GM21526 (cell line): ENCODE data around the gene NTSR1.

ENCODE experiments used
- ATAC-seq: cut with Tn5 transposase; IDR thresholded peaks from one replicate; pipeline ENCODE4 v1.9.1; 2021; ENCODE audit warnings: moderate library complexity; ENCODE audit not compliant: unreplicated experiment, low FRiP score

Gene NTSR1

GRCh38 chr20:62737271-62737811, 28.7 kb downstream of the NTSR1 start:
- ATAC-seq, result no peak

DNA sequence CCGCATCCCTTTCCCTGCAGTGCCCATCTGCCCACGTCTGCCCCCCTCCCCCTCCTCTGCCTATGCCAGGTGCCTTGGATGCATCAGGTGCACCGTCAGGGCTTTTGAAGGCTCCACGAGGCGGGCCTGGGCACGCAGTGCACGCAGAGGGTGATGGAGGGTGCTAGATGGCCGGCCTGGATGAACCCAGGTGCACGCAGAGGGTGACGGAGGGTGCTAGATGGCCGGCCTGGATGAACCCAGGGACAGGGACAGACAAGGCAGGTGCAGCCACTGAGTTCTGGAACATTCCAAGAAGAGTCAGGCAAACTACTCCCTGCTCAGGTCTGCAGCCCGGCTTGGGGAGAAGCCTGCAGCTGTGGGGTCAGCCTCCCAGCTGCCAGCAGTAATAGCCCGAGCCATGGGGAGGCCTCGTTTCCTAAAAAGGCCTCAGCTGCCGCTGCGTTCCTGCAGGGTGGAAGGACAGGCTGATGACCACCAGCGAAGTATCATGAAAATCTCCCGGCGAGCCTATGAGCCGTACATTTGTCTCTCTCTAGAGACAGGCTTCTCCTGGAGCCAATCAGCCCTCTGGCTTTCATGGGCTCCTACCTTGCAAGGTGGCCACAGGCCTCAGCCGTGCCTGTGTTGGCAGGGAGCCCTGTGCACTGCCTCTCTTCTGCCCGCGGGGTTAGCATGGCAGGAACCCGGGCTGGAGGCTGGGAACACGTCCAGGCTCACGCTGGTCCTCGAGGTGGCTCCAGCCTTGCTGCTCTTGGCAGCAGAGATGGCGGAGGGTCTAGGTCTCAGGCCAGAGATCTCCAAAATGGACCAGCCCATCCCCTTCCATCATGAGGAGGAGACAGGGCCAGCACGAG, 29.6 kb downstream of the NTSR1 start:
- ATAC-seq, result no peak

DNA sequence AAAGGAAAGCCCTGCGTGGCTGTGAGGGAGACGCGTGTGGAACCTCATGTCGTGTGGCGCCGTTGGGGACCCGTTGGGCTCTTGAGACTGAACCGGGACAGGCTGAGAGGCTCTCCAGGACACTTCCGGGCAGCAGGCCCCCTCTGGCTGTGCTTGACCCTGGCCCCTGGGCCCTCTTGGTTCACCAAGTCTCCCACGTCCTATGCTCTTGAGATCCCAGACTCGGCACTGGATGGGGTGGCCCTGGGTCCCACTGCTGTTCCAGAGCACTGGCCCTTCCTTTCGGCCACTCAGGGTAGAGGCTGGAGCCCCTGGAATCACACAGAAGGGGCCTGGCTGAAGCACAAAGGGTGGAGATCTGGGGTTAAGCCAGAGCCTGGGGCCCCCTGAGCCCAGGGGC, 30.4 kb downstream of the NTSR1 start:
- no peak for ATAC-seq

DNA sequence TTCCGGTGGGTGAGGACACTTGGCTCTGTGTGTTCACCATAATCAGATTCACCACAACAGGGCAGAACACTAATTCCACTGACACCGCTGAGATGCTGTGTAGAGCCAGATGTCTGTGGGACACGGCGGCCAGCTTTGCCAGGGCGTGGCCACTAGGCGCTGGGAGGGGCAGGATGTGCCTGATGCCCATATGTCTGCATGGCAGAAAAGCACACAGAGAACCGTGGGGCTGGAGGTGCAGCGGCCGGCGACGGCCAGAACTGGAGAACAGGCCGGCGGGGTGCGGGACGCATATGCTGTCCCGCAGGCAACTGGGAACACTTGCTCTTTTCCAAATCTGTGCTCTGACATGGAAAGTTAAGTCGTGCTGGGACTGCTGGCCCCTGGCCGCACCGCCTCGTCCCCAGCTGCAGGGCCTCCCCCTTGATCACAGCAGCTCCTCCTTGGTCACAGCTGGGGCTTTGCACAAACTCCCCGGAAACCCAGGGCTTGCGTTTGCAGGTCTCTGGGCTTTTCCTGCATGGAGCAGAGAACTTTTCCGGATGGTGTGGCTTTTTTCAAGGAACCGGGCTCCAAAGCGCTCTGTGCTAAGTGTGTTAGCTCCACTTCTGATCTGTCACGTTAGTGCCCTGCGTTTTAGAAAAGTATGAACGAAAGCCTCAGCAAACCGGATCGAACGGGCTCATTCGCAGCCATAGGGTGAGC, 31.1 kb downstream of the NTSR1 start:
- ATAC-seq, result peak; percentile 19

GRCh38 chr20:62740286-62741141, 31.9 kb downstream of the NTSR1 start:
- peak; percentile 72 for ATAC-seq

- no peak for ATAC-seq
Observed at GRCh38 chr20:62741191-62741691, 32.6 kb downstream of the NTSR1 start.

- ATAC-seq, result no peak
Observed at GRCh38 chr20:62741701-62742491, 33.3 kb downstream of the NTSR1 start.

DNA sequence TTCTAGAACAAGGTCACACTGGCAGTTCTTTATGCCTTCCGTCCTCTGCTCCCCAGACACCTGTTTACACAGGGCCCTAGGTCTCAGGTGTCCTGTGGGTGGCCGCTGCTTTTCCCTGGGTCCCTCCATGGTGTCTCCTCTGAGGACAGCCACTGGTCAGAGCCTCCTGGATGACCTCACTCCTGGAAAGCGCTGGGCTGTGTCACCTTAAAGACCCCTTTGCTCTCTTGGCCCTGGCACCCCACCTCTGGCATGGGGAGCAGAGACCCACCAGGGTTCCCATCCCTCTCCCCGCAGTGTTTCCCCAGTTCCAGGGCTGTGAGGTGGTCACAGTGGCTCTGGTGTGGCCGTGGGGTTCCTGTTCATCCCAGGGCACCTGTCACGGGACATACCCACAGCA, 33.9 kb downstream of the NTSR1 start:
- ATAC-seq, result no peak

DNA sequence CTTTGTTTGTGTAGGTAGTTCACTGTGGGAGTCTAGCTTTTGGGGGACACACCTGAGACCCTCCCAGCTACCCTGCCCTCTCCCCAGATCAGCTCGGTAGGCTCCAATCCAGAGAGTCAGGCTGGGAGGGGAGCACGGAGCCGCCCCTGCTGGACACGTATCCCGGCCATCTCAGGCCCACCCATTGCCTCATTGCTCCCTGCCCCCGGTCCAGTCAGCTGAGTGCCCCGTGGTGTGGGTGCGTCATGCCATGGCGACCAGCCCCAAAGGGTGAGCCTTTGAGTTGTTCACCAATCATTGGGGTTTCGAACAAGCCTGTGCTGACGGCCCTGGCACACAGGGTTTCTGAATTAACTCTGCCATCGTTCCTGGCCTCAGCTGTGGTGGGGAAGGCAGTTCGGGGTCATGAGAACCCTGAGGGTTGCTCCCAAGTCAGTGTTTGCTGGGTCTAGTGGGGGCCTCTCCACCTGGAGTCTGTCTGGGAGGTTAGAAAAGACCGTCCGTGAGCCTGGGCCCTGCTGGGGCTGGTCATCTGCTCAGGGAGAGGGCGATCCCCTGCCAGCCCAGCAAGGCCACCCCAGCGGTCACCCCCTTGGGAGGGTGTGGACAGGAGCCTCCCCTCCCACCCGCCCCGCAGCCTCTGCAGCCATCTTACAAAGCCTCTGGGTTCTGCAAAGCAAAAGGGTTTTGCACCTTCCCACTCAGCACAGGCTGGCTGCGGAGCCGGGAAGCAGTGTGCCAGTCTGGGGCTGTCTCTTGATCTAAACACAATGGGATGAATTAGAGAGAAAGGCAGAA, 34.5 kb downstream of the NTSR1 start:
- no peak for ATAC-seq

GRCh38 chr20:62743777-62744317, 35.2 kb downstream of the NTSR1 start:
- no peak for ATAC-seq

DNA sequence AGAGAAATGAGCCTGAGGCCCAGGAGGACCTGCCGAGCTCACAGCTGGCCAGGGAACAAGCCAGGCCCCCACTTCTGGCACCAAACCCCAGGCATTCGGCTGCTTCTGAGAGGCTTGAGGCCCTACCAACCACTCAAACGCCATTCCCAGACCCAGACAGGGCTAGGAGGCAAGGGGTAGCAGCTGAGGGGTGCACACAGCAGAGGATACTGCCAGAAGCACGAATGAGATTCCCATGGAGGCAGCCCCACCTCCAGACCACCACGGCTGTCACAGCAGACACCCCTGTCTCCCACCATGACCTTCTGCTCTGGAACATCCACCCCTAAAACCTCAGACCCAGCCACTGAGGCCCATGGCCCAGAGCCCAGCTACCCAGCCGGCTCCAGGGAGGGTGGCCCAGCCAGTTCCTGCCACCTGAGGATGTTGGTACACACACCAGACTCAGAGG, 36.1 kb downstream of the NTSR1 start:
- ATAC-seq, result no peak

GRCh38 chr20:62745279-62745951, 36.8 kb downstream of the NTSR1 start:
- no peak for ATAC-seq

GRCh38 chr20:62745952-62746288, 37.3 kb downstream of the NTSR1 start:
- ATAC-seq, result no peak

GRCh38 chr20:62748311-62748710, 39.7 kb downstream of the NTSR1 start:
- no peak for ATAC-seq

DNA sequence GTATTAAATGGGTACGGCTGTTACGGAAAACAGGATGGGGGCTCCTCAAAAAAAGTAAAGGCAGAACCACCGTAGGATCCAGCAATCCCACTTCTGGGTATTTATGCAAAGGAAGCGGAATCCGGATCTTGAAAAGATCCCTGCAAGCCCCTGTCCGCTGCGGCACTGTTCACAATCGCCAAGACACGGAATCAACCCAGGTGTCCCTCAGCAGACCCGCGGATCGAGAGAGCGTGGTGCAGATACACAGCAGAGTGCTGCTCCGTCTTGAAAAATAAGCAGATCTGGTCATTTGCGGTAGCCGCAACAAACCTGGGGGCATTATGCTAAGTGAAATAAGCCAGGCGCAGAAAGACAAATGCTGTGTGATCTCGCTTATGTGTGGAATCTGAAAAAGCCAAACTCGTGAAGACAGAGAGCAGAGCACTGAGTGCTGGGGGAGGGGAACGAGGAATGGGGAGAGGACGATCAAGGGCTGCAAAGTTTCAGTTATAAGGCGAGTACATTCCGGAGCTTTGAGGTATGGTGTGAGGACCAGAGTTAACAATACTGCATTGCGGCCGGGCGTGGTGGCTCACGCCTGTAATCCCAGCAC, 41.3 kb downstream of the NTSR1 start:
- no peak for ATAC-seq

- no peak for ATAC-seq
Observed at GRCh38 chr20:62751551-62752150, 43.0 kb downstream of the NTSR1 start.

GRCh38 chr20:62752181-62752670, 43.6 kb downstream of the NTSR1 start:
- ATAC-seq, result no peak
